Midbrain (tissue), 1 donor: Measurements from ENCODE around the gene DGLUCY.
"Not testable (repeated sequence)": the region's sequence is repeated elsewhere in the genome, so short reads cannot be mapped to it uniquely, and the experiment has no call there.

Experiments
- DNase-seq: peaks from one replicate; lab custom pipeline; 2025; lab: John Stamatoyannopoulos, UW

Gene DGLUCY

GRCh38 chr14:91233936-91234790 is 120.3 kb downstream of the DGLUCY start:
- no peak for DNase-seq

GRCh38 chr14:91234791-91235114 is 120.9 kb downstream of the DGLUCY start:
- no peak for DNase-seq

- DNase-seq = no peak
Measured at GRCh38 chr14:91235841-91236240, 122.0 kb downstream of the DGLUCY start.

GRCh38 chr14:91237219-91237618 is 123.3 kb downstream of the DGLUCY start:
- DNase-seq = no peak

- DNase-seq = no peak
Measured at GRCh38 chr14:91238085-91238484, 124.2 kb downstream of the DGLUCY start.

GRCh38 chr14:91238661-91239060 is 124.8 kb downstream of the DGLUCY start:
- DNase-seq = no peak

- DNase-seq = peak; percentile 4
Measured at GRCh38 chr14:91241863-91242262, 128.0 kb downstream of the DGLUCY start.

GRCh38 chr14:91242635-91243034 is 128.8 kb downstream of the DGLUCY start:
- no peak for DNase-seq

DNA sequence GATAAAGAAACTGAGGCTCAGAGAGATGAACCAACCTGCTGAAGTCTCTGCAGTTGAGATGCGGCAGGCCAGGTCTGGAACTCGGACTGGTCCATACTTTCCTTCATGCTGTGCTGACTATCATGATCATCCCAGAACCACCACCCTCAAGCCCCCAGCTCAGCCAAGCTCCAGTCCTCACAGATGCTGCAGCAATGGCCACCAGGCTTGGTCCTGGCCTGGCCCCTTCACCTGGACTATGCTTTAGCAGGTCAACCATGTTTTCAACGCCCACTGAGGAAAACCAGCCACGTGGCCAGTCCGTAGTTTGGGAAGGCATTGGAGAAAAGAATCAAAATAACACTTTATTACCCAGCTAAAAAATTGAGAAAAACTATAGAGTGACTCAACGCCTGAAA is 129.2 kb downstream of the DGLUCY start:
- no peak for DNase-seq

DNA sequence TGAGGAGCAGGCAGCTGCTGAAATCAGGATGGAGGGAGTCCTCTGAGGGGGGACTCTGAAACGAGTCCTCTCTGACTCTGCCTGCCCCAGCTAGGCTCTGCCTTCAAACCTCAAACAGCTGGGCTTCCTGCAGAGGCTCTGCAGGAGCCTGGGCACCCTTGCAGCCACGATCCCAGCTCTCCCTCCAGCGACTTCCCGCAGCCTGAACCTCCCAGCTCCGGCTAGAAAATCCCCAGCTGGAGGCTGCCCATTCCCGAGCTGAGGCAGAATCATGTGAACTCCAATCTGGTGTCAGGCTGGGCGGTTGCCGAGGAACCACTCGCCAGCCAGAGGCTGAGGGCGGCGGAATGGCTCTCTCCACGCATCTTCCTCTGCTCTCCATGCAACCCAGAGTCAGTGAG is 130.6 kb downstream of the DGLUCY start, which contains the start of gene GPR68:
TSS of gene GPR68 (minus strand) at position 204 of the 401 bp plus-strand sequence. CDS start 9,654 bp downstream, outside the sequence.
- peak; percentile 55 for DNase-seq

DNA sequence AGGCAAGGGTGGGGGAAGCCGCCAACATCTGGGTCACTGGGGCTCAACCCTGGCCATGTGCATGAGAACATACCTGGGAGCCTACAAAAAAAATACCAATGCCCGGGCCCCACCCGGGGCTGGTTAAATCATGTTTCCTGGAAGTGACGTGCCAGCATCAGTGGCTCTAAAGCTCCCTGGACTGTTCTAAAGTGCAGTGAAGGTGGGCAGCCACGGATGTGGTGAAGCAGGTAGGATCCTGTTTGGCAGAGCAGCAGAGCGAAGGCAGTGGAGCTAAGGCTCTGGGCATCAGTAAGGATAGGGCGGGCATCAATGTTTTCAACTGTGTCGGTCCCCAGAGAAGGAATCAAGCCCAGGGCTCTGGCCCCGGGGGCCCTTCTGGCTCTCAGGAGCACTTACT is 131.2 kb downstream of the DGLUCY start:
- no peak for DNase-seq

GRCh38 chr14:91245616-91246015 is 131.7 kb downstream of the DGLUCY start:
- not testable (repeated sequence) for DNase-seq

DNA sequence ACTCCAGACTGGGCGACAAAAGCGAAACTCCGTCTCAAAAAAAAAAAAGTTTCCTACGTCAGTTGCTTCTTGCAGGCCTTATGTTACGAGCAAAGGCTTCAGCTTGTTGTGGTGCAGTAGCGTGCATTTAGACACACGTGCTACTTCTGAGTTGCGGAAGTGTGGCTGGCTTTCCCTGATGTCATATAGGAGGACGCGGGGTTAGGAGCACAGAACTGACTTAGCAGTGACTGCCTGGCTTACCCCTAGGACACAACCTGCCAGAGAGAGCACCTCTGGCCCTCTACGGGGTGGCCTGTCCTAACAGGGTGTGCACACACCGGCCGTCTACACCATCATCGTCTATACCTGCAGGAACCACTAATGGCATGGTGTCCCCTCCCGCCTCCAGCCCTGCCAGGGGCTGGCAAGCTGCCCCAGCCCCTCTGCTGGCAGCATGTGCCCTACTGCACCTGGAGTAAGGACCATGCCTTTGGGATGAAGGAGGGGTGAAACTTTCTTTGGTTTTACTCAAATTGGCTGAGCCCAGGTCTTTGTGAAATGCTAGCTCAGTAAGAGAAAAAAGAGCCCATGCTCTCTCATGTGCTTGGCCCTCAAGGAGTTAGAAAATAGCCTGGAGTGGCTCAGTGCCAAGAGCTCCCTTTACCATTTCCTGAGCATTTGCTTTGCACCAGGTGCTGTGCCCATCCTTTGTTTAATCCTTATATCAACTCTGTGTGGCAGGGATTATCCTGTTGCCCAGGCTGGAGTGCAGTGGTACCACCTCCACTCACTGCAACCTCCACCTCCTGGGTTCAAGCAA is 132.4 kb downstream of the DGLUCY start:
- DNase-seq = no peak

DNA sequence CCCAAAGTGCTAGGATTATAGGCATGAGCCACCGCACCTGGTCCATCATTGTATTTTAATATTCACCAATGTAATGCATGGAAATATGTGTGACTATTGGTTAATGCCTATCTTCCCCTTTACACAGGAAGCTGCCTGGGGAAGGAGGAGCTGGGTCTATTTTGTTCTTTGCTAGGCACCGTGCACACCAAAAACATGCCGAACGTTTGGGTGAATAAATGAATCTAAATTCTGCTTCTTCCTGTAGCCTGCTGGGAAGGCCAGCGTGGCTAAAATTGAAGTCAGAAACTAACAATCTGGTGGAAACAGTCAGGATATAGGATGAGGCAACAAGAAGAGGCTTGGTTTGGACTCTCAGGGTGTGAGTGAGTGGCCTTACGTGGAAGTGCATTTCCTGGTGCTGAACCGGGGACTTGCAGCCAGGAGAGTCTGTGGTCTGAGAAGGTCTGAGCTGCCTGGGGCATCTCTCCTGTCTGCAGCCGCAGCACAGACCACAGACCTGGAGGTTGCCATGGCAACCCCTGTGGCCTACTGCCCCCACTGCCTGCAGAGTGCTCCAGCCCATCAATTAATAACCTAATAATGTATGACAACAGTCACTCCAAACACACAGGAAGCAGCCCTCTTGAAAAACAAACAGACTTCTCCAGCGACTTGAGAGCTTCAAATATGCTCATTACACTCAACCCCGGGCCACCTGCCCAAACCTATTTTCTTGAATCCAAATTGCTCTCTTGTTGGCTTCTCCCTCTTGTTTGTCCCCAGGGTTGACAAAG is 136.2 kb downstream of the DGLUCY start:
- peak; percentile 8 for DNase-seq

- no peak for DNase-seq
Measured at GRCh38 chr14:91250912-91251311, 137.0 kb downstream of the DGLUCY start.

DNA sequence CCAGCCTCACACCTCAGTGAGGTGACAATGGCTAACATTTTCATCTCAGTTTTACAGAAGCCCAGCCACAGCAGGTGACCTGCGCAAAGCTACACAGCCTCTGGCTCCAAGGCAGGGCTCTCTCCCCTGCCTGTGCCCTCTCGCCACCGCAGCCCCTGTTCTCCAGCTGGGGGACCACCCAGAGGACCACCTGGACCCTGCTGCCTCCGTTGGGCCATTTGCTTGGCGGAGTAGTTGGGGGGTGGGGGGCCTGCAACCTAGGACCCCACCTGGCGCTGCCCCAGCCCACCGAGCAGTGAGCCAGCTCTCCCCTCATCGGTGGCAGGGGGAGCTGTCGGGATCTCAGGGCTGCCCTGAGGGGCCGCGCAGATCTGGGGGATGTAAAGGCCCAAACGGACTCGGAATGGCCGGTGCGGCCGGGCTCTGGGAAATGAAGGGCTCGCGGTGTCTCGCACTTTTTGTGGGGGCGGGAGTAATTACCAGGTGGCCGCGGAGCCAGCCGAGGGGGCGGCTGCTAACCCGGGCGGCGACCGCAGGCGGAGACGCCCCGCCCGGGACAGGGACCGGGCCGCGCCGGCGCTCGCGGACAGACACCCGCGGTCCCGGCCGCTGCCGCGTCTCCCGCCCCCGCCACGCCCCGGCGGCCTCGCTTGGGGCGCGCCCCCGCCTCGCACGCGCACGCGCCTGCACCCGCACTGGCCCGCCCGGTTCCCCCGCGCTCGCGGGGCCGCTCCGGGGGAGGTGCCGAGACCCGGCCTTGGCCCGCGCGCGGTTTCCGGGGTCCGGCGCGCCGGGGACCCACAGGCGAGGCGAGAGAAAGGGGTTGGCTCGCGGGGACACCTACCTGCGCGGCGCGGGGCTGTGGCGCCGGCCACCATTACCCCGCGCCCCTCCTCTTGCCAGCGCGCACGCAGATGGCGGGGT is 139.3 kb downstream of the DGLUCY start:
- DNase-seq = peak; percentile 17

GRCh38 chr14:91253795-91254323 is 140.0 kb downstream of the DGLUCY start:
- DNase-seq = no peak

- no peak for DNase-seq
Measured at GRCh38 chr14:91254461-91254860, 140.6 kb downstream of the DGLUCY start.

DNA sequence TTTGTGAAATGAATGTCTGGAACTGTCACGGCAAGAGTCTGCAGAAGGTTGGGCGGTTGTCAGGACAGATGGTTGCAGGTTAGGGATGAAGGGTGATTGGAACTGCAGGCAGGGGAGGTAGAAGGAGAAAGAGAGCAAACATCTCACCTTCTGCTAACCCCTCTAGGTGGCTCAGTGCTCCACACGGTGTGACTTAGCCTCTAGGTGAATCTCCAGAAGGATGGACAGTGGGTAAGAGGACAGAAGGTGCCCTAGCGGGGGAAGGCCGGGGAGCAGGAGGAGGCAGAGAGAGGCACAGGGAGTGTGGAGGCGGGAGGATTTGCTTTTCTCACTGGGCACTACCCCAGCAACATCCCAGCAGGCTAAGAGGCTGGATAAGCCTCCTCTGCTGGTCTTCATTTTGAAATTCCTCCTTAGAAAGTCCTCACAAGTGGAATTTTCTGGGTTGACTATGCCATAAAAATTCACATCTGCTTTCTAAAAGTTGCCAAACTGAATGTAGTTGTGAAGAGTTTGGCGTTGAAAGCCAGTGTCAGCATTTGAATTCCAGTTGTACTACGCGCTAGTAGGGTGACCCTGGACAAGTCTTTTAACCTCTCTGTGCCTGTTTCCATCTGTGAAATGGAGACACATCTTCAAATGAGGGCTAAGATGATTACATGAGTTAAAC is 141.3 kb downstream of the DGLUCY start:
- DNase-seq = no peak

DNA sequence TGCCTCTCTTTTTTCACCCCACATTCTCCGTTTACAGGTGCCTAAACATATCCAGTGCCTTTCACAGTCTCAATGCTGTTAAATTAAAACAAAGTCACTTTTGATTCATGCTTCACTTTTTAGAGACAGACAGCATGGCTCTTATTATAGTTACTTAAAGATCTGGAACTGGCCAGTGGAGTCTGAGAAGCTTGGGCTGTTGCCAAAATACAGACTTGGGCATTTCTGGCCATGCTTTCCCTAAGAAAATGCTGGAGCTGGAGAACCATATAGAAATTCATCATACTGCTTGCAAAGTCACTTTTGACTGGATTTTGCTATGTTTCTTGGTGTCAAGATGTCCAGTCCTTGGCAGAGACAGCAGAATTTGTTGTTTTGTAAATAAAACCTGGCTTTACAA is 142.8 kb downstream of the DGLUCY start:
- no peak for DNase-seq
